ENCODE results near the gene C2.
"Not testable (repeated sequence)": the region's sequence is repeated elsewhere in the genome, so short reads cannot be mapped to it uniquely, and the experiment has no call there.

The C2 gene

GRCh38 chr6:31980998-31981397 lies 53.5 kb downstream of the C2 start:
- DNase-seq: not testable (repeated sequence)

- not testable (repeated sequence) for DNase-seq
These were observed 54.2 kb downstream of the C2 start, which contains the start of gene C4A for GRCh38 chr6:31981744-31982143. C4A (plus strand) TSS chr6:31982057; CDS start chr6:31982108, 51 bp downstream.

GRCh38 chr6:31989363-31989762 lies 61.8 kb downstream of the C2 start:
- DNase-seq: not testable (repeated sequence)

- not testable (repeated sequence) for DNase-seq
These were observed 66.9 kb downstream of the C2 start for GRCh38 chr6:31994421-31994820.

Measured in activated CD4-positive, alpha-beta T cell treated with anti-CD3 and anti-CD28 coated beads, Interleukin-2, amount 50 U/mL, for 16 hours (primary cell).